GM18526 (cell line): Measurements from ENCODE around the gene CMTM2.

Source experiments
- POLR2A ChIP-seq: IDR thresholded peaks from 3 replicates; pipeline ENCODE4 v1.6.1; 2011; ENCODE audit not compliant: insufficient read length; ENCODE audit errors: extremely low read depth

CMTM2 gene

DNA sequence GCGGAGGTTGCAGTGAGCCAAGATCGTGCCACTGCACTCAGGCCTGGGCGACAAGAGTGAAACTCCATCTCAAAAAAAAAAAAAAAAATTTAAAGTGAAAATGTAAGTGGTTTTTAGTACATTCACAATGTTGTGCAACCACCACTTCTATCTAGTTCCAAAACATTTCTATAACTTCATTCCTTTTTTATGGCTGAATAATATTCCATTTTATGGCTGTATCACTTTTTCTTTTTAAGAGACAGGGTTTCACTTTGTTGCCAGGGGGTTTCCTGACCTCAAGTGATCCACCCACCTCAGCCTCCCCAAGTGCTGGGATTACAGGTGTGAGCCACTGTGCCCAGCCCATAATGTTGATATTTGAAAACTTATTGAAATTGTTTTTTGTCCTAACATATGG is 13.6 kb downstream of the CMTM2 start:
- TF ChIP-seq POLR2A = no peak

DNA sequence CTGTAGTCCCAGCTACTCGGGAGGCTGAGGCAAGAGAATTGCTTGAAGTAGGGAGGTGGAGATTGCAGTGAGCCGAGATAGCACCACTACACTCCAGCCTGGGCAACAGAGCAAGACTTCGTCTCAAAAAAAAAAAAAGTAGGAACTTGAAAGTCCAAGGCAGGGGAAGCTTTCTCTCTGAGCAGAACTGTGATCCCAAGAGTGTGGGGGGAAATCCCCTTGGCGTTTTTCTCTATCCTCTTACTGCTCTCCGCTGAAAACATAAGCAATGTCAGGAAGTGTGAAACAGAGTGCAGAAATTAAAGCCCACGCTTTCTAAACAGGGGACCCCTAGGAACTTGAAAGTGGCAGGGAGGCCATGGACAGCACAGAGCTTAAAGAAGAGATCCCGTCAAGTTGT is 15.5 kb downstream of the CMTM2 start:
- TF ChIP-seq POLR2A = no peak

- TF ChIP-seq POLR2A = no peak
Observed at GRCh38 chr16:66596986-66597848, 18.0 kb downstream of the CMTM2 start.

- no peak for TF ChIP-seq POLR2A
Observed at GRCh38 chr16:66598111-66598510, 18.8 kb downstream of the CMTM2 start.

- no peak for TF ChIP-seq POLR2A
Observed at GRCh38 chr16:66599726-66600125, 20.5 kb downstream of the CMTM2 start.

- TF ChIP-seq POLR2A = no peak
Observed at GRCh38 chr16:66600477-66600876, 21.2 kb downstream of the CMTM2 start.

GRCh38 chr16:66601471-66601870 is 22.2 kb downstream of the CMTM2 start:
- no peak for TF ChIP-seq POLR2A

DNA sequence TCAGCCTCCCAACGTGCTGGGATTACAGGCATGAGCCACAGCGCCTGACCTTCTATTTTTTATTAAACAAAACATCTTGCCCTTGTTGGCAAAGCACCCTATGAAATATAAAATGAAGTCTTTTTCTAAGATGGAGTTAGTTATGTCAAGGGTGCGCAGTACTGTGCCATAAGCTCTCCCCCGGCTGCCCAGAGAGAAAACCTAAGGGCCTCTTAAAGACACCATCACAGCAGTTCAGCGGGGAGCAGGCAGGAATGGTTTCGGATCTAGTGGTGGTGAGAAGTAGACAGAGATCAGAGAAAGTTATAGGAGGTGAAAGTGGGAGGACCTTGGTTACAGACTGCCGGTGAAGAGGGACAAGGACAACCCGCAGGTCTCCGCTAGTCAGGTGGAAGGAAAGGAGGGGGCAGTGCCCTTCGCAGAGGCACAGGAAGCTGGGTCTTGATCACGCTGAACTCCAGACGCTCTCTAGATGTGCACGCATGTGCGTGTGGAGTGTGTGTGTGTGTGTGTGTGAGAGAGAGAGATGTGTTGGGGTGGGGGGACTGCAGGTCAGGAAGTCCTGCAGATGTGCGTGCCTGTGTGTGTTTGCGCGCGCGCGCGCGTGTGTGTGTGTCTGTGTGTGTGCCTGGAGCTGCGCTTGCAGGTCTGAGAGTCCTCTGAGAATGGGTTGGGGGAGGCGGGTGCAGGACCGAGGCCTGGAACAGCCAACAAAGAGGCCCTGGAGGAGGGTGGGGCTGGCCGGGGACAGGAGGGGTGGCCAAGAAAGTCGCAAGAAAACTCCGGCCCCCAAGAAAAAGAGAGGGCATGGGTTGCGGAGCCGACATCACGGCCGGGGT is 24.5 kb downstream of the CMTM2 start:
- TF ChIP-seq POLR2A = peak; percentile 20

DNA sequence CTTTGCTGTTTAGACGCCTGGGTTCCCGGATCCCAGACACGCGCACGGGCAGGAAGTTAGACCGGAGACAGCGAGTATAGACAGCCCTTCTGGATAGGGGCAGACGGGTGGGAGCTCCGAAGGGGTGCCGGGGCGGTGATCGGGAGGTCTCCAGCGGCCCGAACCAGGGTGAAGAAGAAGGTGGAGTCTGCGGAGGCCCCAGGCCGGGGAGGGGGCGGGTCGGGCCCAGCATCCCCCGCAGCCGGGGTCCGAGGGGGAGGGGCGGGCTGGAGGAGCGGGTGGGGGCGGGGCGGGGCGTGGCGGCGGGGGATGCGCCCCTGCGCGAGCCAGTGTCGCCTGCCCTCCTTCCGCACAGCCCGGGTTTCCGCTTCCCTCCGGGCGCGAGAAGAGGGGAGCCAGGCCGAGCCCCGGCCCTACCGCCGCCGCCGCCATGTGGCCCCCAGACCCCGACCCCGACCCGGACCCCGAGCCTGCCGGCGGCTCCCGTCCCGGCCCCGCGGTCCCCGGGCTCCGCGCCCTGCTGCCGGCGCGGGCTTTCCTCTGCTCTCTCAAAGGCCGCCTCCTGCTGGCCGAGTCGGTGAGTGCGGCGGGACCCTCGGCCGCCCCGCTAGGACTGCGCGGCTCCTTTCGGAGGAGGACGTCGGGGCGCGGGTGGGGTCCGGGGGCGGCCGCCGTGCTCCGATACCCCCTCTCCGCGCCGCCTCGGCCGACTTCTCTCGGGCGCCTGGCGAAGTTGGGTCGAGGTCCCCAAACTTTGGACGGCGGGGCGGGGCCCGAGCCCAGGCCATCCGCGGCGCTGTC is 25.3 kb downstream of the CMTM2 start, which contains the start of gene CMTM3:
Gene CMTM3 (plus strand): TSS at position 329 of the 801 bp plus-strand sequence. CDS start 102 bp downstream, at position 431.
- no peak for TF ChIP-seq POLR2A

- TF ChIP-seq POLR2A = no peak
Observed at GRCh38 chr16:66605177-66605978, 26.1 kb downstream of the CMTM2 start.

GRCh38 chr16:66605979-66606751 is 26.9 kb downstream of the CMTM2 start:
- TF ChIP-seq POLR2A = no peak

- no peak for TF ChIP-seq POLR2A
Observed at GRCh38 chr16:66608241-66609138, 29.2 kb downstream of the CMTM2 start.

DNA sequence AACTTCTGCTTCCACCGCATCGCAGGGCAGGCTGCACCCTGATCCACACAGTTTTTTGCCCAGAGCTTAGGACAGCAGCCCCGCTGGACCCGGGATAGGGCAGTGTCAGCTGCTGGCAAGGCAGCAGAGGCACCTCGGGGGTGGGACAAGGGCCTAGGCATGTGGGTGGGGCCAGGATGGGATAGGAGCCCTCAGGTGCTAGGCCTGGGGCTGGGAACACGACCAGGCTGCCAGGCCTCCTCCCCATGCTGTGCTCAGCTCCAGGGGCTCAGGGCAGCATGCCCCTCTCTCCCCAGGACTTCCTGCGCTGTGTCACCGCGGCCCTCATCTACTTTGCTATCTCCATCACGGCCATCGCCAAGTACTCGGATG is 29.9 kb downstream of the CMTM2 start:
- no peak for TF ChIP-seq POLR2A
